Renal pelvis (tissue), 4 donors: ENCODE results near the gene NUDT9. TPM values are rescaled to one million over a fixed set of nuclear protein-coding genes. Genes with fewer than 3 reads are reported as not detected.

ENCODE experiments used
- DNase-seq: peaks from one replicate; pipeline ENCODE4 v3.0.0-alpha.2; 2013
- polyA plus RNA-seq, 3 donors: library from polyadenylated mRNA; unstranded; fragments of 120-200 nt; gene quantifications; one replicate each; pipeline ENCODE4 v1.2.1, GENCODE V29; 2013; ENCODE audit not compliant: insufficient read length in 3 of 3

Gene NUDT9
- polyA plus RNA-seq, 3 donors, result 57.8 to 69.9 (median 68.7) TPM

DNA sequence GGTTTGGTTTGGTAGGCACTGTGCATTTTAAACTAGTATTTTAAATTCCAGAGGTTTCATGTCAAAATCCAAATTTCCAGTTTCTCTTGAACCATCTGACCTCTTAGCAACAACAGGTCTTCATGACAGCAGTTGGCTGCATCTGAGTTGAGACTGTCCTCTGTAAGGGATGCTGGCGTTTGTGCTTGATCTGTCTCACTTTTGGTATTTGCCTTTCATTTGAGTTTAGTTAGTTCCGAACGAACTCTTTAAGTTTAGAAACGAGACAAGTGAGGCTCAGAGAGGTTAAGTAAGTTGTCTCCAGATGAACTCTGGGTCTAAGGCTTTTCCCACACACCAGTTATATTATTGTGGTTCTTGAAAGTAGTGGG lies 77.7 kb downstream of the NUDT9 start:
- DNase-seq, result no peak

DNA sequence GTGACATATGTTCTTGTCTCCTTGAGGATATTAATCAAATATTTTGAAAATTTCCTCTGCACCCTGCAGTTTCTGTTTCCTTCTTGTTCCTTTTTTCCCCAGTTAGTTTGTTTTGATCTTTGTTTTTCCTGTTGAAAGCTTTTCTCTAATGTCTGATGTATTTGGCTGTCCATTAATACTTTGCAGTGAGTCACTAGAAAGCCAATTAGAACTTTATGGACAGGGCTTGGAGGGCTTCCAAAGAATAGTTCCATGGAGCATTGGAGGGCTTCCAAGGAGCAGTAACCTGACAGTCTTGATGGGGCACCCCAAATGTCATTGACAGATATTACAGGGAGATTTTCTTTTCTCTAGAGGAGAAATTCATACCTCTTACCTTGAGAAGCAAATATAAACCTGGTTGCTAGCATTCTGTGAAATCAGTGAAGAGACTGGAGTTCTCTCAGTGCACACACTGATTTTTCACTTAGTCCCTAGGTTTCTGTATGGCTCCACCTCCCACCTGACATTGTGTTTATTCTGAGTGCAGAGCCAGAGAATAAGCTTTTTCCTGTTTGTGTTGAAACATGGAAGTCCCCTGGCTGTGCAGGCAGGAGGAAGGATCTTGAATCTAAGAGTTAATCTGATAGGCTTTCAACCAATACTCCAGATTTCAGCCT lies 80.3 kb downstream of the NUDT9 start:
- DNase-seq, result no peak

DNA sequence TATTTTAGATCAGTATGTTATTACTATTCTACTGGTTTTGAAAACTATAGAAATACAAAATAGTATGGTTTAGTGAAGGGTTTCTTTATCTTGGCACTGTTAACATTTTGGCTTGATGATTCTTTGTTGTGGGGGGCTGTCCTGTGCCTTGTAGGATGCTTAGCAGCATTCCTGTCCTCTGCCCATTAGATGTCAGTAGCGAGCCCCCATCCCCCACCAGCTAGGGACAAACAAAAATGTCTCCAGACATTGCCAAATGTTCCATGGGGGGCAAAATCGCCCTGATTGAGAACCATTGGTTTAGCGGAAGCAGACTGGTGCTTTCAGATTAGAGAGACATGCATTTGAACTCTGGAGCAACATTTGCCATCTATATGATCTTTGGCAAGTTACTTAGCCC lies 83.5 kb downstream of the NUDT9 start:
- DNase-seq, result no peak

DNA sequence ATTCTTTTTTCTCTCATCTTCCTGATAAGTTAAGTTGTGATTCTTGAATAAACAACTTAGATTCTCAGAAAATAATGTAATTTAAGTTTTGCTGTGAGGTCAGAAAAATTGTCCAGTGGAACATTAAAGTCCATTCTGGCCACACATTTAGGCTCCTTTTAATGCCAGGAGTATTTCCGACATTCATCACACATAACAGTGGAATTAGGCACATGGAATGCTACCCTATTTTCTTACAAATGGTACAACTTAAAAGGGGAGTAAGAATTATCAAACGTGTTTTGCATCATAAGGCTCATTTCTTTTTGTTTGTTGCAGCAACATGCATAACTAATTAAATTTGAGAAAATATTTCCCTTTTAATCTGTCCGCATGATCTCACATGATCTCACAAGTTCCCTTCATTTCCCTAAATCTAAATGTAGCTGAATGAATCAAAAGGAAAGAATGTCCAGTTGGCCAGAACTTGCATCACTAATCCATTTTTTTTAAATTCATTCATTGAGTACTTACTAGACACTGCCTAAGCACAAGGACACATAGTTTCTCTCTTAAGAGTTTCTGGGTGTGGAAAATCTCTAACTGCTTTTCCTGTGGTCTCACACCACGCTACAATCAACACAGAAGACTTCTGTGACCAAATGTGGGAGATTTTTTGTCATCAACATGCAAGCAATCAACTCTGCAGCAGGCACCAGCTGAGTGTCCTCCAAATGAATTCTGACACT lies 84.8 kb downstream of the NUDT9 start:
- DNase-seq, result no peak

Other genes starting within 250 kb of the NUDT9 start
- gene KLHL8, start 202.0 kb upstream of the NUDT9 start, polyA plus RNA-seq, result 10 to 100 TPM; 13.6 to 24.2 (median 15.6) TPM
- under 1 TPM; 0.33 to 0.55 (median 0.48) TPM for gene HSD17B13, start 99.7 kb upstream of the NUDT9 start, polyA plus RNA-seq
- gene HSD17B11, start 31.4 kb upstream of the NUDT9 start, polyA plus RNA-seq, result 10 to 100 TPM; 51.1 to 64.5 (median 59.0) TPM
- 10 to 100 TPM in 1 of 3 donors, 1 to 10 TPM in 2; 4.4 to 13.8 (median 8.8) TPM for gene SPARCL1, start 106.8 kb downstream of the NUDT9 start, polyA plus RNA-seq
- under 1 TPM; 0.04 to 0.13 (median 0.04) TPM for gene DSPP, start 186.0 kb downstream of the NUDT9 start, polyA plus RNA-seq
- gene DMP1, start 227.7 kb downstream of the NUDT9 start, polyA plus RNA-seq, result under 1 TPM in 2 of 3 donors, not detected in 1; 0.06 to 0.07 TPM